Measurements from ENCODE around the gene C3orf18.

C3orf18 gene

GRCh38 chr3:50557915-50558314 lies 9.6 kb downstream of the C3orf18 start:
- H3K4me3 ChIP-seq (ENCODE audit: low read length) = no peak overlapping the region
- TF ChIP-seq ZNF274 (IDR thresholded peaks at IDR 0.05; ENCODE audit: low read depth, low read length) = no peak

- no peak for TF ChIP-seq ZNF274 (IDR thresholded peaks at IDR 0.05; ENCODE audit: low read depth, low read length)
- H3K4me3 ChIP-seq (ENCODE audit: low read length) = no peak overlapping the region
These were observed 10.4 kb downstream of the C3orf18 start for GRCh38 chr3:50557106-50557505.

- TF ChIP-seq ZNF274 (IDR thresholded peaks at IDR 0.05; ENCODE audit: low read depth, low read length) = no peak
- no peak overlapping the region for H3K4me3 ChIP-seq (ENCODE audit: low read length)
These were observed 13.0 kb downstream of the C3orf18 start for GRCh38 chr3:50554553-50554952.

- H3K4me3 ChIP-seq (ENCODE audit: low read length) = no peak overlapping the region
These were observed 14.9 kb downstream of the C3orf18 start for GRCh38 chr3:50552598-50552997.

GRCh38 chr3:50551681-50552435 lies 15.7 kb downstream of the C3orf18 start:
- H3K4me3 ChIP-seq (ENCODE audit: low read length) = no peak overlapping the region
- TF ChIP-seq ZNF274 (IDR thresholded peaks at IDR 0.05; ENCODE audit: low read depth, low read length) = no peak

More at GRCh38 chr3:50552598-50552997, 14.9 kb downstream of the C3orf18 start:
- TF ChIP-seq ZNF274 (IDR thresholded peaks at IDR 0.05; ENCODE audit: low read depth, low read length) = no peak

- TF ChIP-seq ZNF274 (IDR thresholded peaks at IDR 0.05; ENCODE audit: low read depth, low read length) = no peak
- no peak overlapping the region for H3K4me3 ChIP-seq (ENCODE audit: low read length)
These were observed 16.4 kb downstream of the C3orf18 start for GRCh38 chr3:50551054-50551659.

- TF ChIP-seq ZNF274 (IDR thresholded peaks at IDR 0.05; ENCODE audit: low read depth, low read length) = no peak
- H3K4me3 ChIP-seq (ENCODE audit: low read length) = no peak overlapping the region
These were observed 17.3 kb downstream of the C3orf18 start for GRCh38 chr3:50550079-50550736.

GRCh38 chr3:50549226-50549625 lies 18.3 kb downstream of the C3orf18 start:
- no peak for TF ChIP-seq ZNF274 (IDR thresholded peaks at IDR 0.05; ENCODE audit: low read depth, low read length)
- H3K4me3 ChIP-seq (ENCODE audit: low read length) = no peak overlapping the region

GRCh38 chr3:50545781-50546180 lies 21.8 kb downstream of the C3orf18 start:
- no peak overlapping the region for H3K4me3 ChIP-seq (ENCODE audit: low read length)

GRCh38 chr3:50542177-50543034 lies 25.1 kb downstream of the C3orf18 start:
- TF ChIP-seq ZNF274 (IDR thresholded peaks at IDR 0.05; ENCODE audit: low read depth, low read length) = no peak
- H3K4me3 ChIP-seq (ENCODE audit: low read length) = no peak overlapping the region

More at GRCh38 chr3:50545781-50546180, 21.8 kb downstream of the C3orf18 start:
- TF ChIP-seq ZNF274 (IDR thresholded peaks at IDR 0.05; ENCODE audit: low read depth, low read length) = no peak

GRCh38 chr3:50539356-50540286 lies 27.9 kb downstream of the C3orf18 start:
- no peak for TF ChIP-seq ZNF274 (IDR thresholded peaks at IDR 0.05; ENCODE audit: low read depth, low read length)
- H3K4me3 ChIP-seq (ENCODE audit: low read length) = no peak overlapping the region

GRCh38 chr3:50537421-50538129 lies 30.0 kb downstream of the C3orf18 start:
- H3K4me3 ChIP-seq (ENCODE audit: low read length) = no peak overlapping the region
- no peak for TF ChIP-seq ZNF274 (IDR thresholded peaks at IDR 0.05; ENCODE audit: low read depth, low read length)
